Nephron progenitor cell (in vitro differentiated cells): ENCODE results near the gene CSF2RB.

ENCODE experiments used
- DNase-seq: peaks from one replicate; pipeline ENCODE4 v3.0.0; 2021
- H3K27ac Mint-ChIP-seq: 2 replicates; pipeline ENCODE4 v1.8.0; 2021; ENCODE audit warnings: mild to moderate bottlenecking, moderate library complexity, mixed read lengths
- H3K27me3 Mint-ChIP-seq: 2 replicates; pipeline ENCODE4 v1.8.0; 2021; ENCODE audit warnings: mild to moderate bottlenecking, low read depth, mixed read lengths; ENCODE audit not compliant: poor library complexity
- H3K36me3 Mint-ChIP-seq: 2 replicates; pipeline ENCODE4 v1.8.0; 2021; ENCODE audit warnings: low read depth, mixed read lengths
- H3K4me1 Mint-ChIP-seq: 2 replicates; pipeline ENCODE4 v1.8.0; 2021; ENCODE audit warnings: mixed read lengths
- H3K4me3 Mint-ChIP-seq: 2 replicates; pipeline ENCODE4 v1.8.0; 2021; ENCODE audit warnings: mild to moderate bottlenecking, moderate library complexity, mixed read lengths
- H3K9me3 Mint-ChIP-seq: 2 replicates; pipeline ENCODE4 v1.8.0; 2021; ENCODE audit warnings: mild to moderate bottlenecking, moderate library complexity, mixed read lengths
- CTCF ChIP-seq: fragments of 200-600 bp; sonication (generic); IDR thresholded peaks from 2 replicates; pipeline ENCODE4 v1.5.0; 2021; ENCODE audit warnings: antibody characterized with exemption

CSF2RB gene

GRCh38 chr22:36868546-36869181 is 44.8 kb upstream of the CSF2RB start:
- Mint-ChIP-seq H3K27ac (no peak overlapping the region), H3K9me3 (peaks cover 4% of the 10 kb centered on the region), H3K36me3 (no peaks in the 10 kb centered on the region), H3K27me3 (peaks cover 52% of the 10 kb centered on the region), H3K4me1 (no peaks in the 10 kb centered on the region), H3K4me3 (no peak overlapping the region)
- no peak for DNase-seq
- TF ChIP-seq CTCF: no peak

- no peak for DNase-seq
- Mint-ChIP-seq H3K27me3 (peaks cover 47% of the 10 kb centered on the region), H3K9me3 (no peaks in the 10 kb centered on the region), H3K4me1 (no peaks in the 10 kb centered on the region), H3K36me3 (no peaks in the 10 kb centered on the region), H3K27ac (no peak overlapping the region), H3K4me3 (no peak overlapping the region)
- no peak for TF ChIP-seq CTCF
Measured at GRCh38 chr22:36870250-36870649, 43.2 kb upstream of the CSF2RB start.

GRCh38 chr22:36871669-36872081 is 41.8 kb upstream of the CSF2RB start:
- DNase-seq: no peak
- Mint-ChIP-seq H3K4me3 (no peak overlapping the region), H3K9me3 (no peaks in the 10 kb centered on the region), H3K4me1 (no peaks in the 10 kb centered on the region), H3K27me3 (peaks cover 40% of the 10 kb centered on the region), H3K36me3 (no peaks in the 10 kb centered on the region), H3K27ac (no peak overlapping the region)
- TF ChIP-seq CTCF: no peak

- H3K27me3 Mint-ChIP-seq: peaks cover 36% of the 10 kb centered on the region
- H3K4me3 Mint-ChIP-seq: no peak overlapping the region
- no peak for DNase-seq
- no peaks in the 10 kb centered on the region for H3K36me3 Mint-ChIP-seq
- TF ChIP-seq CTCF: no peak
- H3K27ac Mint-ChIP-seq: no peak overlapping the region
- no peaks in the 10 kb centered on the region for H3K9me3 Mint-ChIP-seq
- no peaks in the 10 kb centered on the region for H3K4me1 Mint-ChIP-seq
Measured at GRCh38 chr22:36872084-36872483, 41.3 kb upstream of the CSF2RB start.

GRCh38 chr22:36872866-36873498 is 40.4 kb upstream of the CSF2RB start:
- Mint-ChIP-seq H3K36me3 (no peaks in the 10 kb centered on the region), H3K4me3 (no peak overlapping the region), H3K4me1 (no peaks in the 10 kb centered on the region), H3K27me3 (peaks cover 33% of the 10 kb centered on the region), H3K27ac (no peak overlapping the region), H3K9me3 (no peaks in the 10 kb centered on the region)
- no peak for DNase-seq
- no peak for TF ChIP-seq CTCF
